GM06990 (cell line): Measurements from ENCODE around the gene PBX3.

Experiments
- DNase-seq: peaks from one replicate; pipeline ENCODE4 v3.0.0-alpha.2; 2011; ENCODE audit not compliant: insufficient read length; ENCODE audit errors: extremely low read depth
- H3K27me3 ChIP-seq: replicated peaks from 2 replicates; pipeline ENCODE4 v1.6.0; 2011; ENCODE audit warnings: low read length; ENCODE audit not compliant: control insufficient read depth, insufficient read depth
- H3K36me3 ChIP-seq: 2 replicates; pipeline ENCODE4 v1.5.1; 2011; ENCODE audit warnings: low read length; ENCODE audit not compliant: control insufficient read depth, insufficient read depth
- H3K4me3 ChIP-seq: replicated peaks from 2 replicates; pipeline ENCODE4 v1.5.1; 2011; ENCODE audit warnings: low read depth, mild to moderate bottlenecking, control low read depth, low read length
- CTCF ChIP-seq: IDR thresholded peaks from 2 replicates; pipeline ENCODE4 v1.5.1; 2011; ENCODE audit warnings: low read length, control low read depth, mild to moderate bottlenecking, inconsistent platforms; ENCODE audit not compliant: insufficient read depth, poor library complexity, severe bottlenecking

The PBX3 gene

GRCh38 chr9:125924351-125924750 is 177.2 kb downstream of the PBX3 start:
- no peak for DNase-seq
- TF ChIP-seq CTCF, result no peak
- no peaks in the 10 kb centered on the region for H3K27me3 ChIP-seq
- H3K4me3 ChIP-seq, result no peak overlapping the region
- H3K36me3 ChIP-seq, result no peaks in the 10 kb centered on the region

GRCh38 chr9:125926936-125927335 is 179.8 kb downstream of the PBX3 start:
- Histone ChIP-seq H3K4me3 (no peak overlapping the region), H3K27me3 (no peaks in the 10 kb centered on the region), H3K36me3 (no peaks in the 10 kb centered on the region)
- no peak for TF ChIP-seq CTCF
- DNase-seq, result no peak

GRCh38 chr9:125929846-125930245 is 182.7 kb downstream of the PBX3 start:
- H3K36me3 ChIP-seq, result no peaks in the 10 kb centered on the region
- no peak for DNase-seq
- no peaks in the 10 kb centered on the region for H3K27me3 ChIP-seq
- H3K4me3 ChIP-seq, result no peak overlapping the region
- no peak for TF ChIP-seq CTCF

GRCh38 chr9:125931211-125931610 is 184.0 kb downstream of the PBX3 start:
- no peak for TF ChIP-seq CTCF
- no peaks in the 10 kb centered on the region for H3K36me3 ChIP-seq
- no peak for DNase-seq
- H3K4me3 ChIP-seq, result no peak overlapping the region
- no peaks in the 10 kb centered on the region for H3K27me3 ChIP-seq

- H3K27me3 ChIP-seq, result no peaks in the 10 kb centered on the region
- TF ChIP-seq CTCF, result no peak
- H3K4me3 ChIP-seq, result no peak overlapping the region
- no peak for DNase-seq
- H3K36me3 ChIP-seq, result no peaks in the 10 kb centered on the region
Measured at GRCh38 chr9:125932012-125932411, 184.8 kb downstream of the PBX3 start.

GRCh38 chr9:125932746-125933455 is 185.7 kb downstream of the PBX3 start:
- Histone ChIP-seq H3K36me3 (no peaks in the 10 kb centered on the region; the same call in 1 of the 2 replicates), H3K4me3 (no peak overlapping the region), H3K27me3 (no peaks in the 10 kb centered on the region)
- no peak for TF ChIP-seq CTCF
- no peak for DNase-seq
